Endometrial microvascular endothelial cells (primary cell): Measurements from ENCODE around the gene PTGDS. TPM values are rescaled to one million over a fixed set of nuclear protein-coding genes. Genes with fewer than 3 reads are reported as not detected.

ENCODE experiments used
- in situ Hi-C: cut with HindIII; loops from 2 replicates; pipeline ENCODE4 v1.10.0; 2017; ENCODE audit warnings: low sequenced_read_pairs, low pct_unique_long_range_greater_than_20kb; ENCODE audit errors: inconsistent ontology term
- total RNA-seq: library from RNA; depleted of rRNA; stranded (reverse); fragments of >200 nt; gene quantifications from one replicate; pipeline ENCODE4 v1.2.3, GENCODE V29; 2015; ENCODE audit errors: inconsistent ontology term

PTGDS gene
- total RNA-seq: not detected

DNA sequence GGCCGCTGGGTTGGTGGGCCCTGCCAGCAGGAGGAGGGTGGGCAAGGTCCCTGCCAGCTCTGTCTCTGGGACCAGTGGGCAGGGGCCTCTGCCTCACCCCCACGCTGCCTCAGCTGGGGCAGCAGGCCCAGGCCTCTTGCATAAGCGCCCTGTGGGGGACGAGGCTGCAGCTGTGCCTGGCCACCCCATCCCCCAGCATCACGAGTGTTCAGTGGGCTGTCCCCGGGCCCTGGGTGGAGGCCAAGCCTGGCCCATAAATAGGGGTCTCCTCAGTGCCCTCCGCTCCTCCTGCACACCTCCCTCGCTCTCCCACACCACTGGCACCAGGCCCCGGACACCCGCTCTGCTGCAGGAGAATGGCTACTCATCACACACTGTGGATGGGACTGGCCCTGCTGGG lies at the start of gene PTGDS:
TSS of gene PTGDS (plus strand) at position 282 of the 400 bp plus-strand sequence. CDS start at position 357, 75 bp downstream.
- in situ Hi-C loops: no loop called here

DNA sequence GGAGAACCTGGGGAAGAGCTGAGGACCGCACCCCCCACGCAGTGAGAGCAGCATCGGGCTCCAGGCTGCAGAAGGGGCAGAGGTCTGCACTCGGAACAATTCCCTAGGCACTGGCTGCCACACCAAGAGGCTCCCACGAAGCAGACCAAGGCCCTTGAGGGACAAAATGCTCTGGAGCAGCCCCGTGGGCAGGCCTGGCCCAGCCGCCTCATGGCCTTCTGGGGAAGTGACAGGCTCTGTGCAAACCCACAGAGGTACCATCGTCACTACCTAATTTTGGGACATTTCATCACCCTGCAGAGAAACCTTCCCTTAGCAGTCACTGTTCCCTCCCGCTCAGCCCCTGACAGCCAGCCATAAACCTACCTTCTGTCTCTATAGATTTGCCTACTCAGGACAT lies 48.7 kb upstream of the PTGDS start:
- in situ Hi-C loops: loop anchor here (25.0 kb wide), 1 partner anchor 234 kb away; the partner anchor contains the start of genes LRRC26 and TMEM210

DNA sequence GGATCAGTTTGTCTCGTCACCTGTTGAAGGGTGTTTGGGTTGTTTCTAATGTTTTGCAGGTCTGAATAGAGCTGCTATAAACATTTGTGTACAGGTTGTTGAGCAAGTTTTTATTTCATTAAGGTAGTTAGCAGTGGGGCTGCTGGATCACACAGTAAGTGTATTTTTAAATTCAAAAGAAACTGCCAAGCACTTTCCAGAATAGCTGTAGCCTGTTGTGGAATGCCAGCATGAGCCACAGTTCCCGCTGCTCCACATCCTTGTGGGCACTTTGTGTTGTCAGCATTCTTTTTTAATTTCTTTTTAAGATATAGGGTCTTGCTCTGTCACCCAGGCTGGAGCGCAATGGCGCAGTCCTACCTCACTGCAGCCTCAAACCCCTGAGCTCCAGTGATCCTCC lies 47.3 kb upstream of the PTGDS start:
- in situ Hi-C loops: loop anchor here (25.0 kb wide), 1 partner anchor 232 kb away; the partner anchor contains the start of genes LRRC26 and TMEM210

DNA sequence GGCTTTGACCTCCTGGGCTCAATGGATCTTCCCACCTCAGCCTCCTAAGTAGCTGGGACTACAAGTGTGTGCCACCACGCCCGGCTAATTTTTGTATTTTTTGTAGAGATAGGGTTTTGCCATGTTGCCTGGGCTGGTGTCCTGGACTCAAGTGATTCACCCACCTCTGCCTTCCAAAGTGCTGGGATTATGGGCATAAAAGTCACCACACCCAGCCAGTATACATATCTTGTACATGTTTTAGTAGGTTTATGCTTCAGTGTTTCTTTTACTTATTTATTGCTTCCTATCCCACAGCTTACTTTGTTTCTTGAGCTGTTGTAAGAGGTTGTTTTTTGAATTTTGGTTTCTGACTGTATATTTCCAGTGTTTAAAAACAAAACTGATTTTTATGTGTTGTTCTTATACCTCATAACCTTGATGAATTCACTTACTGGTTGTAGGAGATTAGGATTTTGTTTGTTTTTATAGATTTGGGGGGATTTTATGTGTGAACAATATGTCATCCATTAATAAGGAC lies 45.6 kb upstream of the PTGDS start:
- in situ Hi-C loops: loop anchor here (25.0 kb wide), 1 partner anchor 231 kb away; the partner anchor contains the start of genes LRRC26 and TMEM210

DNA sequence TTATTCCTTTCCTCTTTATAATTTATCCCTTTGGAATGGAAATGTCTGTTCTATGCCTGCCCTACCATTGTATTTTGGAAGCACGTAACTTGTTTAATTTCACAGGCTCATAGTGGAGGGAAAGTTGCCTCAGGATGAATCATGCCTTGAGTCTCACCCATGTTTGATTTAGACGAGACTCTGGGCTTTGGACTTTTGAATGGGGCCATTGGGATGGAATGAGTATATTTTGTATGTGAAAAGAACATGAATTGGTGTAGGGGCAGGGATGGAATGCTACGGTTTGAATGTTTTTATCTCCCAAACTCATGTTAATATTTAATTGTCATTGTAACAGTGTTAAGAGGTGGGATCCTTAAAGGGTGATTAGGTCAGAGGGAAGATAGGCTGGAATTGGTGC lies 43.0 kb upstream of the PTGDS start:
- in situ Hi-C loops: loop anchor here (25.0 kb wide), 1 partner anchor 228 kb away; the partner anchor contains the start of genes LRRC26 and TMEM210

DNA sequence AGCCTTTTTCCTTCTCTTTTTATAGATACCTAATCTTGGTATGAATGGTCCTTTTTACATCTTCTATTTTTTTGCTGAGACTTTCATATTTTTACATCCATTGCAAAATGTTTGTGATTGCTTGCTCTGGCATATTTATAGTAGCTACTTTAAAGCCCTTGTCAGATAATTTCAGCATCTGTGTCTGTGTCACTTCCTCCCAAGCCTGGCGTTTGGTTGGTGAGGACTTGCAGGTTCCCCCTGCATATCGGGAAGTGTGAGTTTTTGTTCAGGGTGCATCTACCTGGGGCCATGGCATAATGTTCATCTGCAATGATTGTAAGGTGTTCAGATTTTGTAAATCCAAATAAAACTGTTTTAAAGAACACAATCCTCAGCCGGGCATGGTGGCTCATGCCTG lies 41.7 kb upstream of the PTGDS start:
- in situ Hi-C loops: loop anchor here (25.0 kb wide), 1 partner anchor 227 kb away; the partner anchor contains the start of genes LRRC26 and TMEM210

DNA sequence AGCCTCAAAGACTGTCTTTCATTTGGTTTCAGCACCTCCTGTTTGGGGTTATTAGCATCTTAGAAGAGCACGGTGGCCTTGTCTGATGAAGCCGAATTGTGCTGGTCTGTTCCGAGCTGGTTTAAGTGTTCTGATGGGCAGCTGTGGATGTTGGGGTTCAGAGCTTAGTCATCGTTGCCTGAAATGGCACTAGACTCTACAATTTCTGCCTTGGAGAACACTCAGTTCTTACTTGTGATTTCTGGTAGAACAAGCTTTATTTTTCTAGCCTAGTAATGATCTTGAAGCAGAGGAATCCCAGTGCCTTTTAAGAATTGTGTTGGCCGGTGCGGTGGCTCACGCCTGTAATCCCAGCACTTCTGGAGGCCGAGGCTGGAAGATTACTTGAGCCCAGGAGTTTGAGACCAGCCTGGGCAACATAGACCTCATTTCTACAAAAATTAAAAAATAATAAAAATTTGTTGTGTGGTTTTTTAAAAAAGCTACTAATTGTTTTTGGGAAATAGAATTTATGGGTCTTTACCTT lies 40.6 kb upstream of the PTGDS start:
- in situ Hi-C loops: loop anchor here (25.0 kb wide), 1 partner anchor 226 kb away; the partner anchor contains the start of genes LRRC26 and TMEM210

DNA sequence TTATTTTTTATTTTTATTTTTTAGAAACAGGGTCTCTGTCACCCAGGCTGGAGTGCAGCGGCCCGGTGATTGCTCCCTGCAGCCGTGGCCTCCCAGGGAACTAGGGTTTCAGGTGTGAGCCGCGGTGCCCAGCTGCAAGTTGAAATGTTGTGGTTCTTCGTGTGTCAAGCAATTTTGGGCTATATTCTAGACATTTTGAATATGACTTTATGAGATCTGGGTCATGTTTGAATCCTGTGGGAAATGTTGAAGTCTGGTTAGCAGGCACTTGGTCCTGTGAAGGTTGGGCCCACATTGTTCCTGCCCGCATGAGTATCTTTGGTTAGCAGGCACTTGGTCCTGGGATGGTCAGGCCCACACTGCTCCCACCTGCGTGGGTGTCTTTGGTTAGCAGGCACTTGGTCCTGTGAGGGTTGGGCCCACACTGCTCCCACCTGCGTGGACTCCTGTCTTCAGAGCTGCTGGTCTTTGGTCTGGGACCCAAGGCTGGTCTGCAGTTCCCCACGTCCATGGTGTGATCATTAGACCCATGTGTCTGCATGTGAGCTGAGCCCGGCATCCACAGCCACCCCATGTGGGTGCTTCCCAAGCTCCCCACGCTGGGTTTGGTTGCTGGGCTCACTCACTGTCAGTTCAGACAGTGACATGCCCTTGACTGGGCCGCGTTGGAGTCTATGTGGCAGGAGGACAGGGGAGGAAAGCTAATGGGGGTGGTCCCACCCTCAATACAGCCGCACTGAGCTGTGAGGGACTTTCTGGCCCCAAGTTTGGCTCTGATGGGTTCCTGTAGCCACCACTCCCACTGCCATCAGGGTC lies 39.9 kb upstream of the PTGDS start:
- in situ Hi-C loops: loop anchor here (25.0 kb wide), 1 partner anchor 225 kb away; the partner anchor contains the start of genes LRRC26 and TMEM210

DNA sequence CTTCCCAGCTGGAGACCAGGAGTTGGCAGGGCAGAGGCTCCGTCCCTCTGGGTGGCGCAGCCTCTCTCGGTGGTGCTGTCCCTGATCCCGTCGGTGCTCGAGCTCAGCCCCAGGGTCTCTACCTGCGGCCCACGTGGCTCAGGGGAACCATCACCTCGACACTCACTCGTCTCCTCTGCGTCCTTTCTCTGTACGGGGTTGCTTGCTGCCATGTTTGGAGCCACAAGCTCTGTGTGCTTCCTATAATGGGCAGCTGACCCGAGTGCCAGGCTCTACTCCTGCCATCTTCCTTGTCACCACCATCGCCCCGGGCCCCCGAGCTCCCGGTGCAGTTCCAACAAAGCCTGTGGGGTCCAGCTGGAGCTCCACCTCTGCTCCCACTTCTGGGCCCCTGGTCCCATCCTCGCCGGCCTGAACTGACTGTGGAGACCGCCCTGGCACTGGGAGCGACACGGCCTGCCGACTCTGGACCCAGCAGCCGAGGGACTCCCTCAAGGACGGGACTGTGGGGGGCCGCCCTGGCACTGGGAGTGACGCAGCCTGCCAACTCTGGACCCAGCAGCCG lies 37.8 kb upstream of the PTGDS start:
- in situ Hi-C loops: loop anchor here (25.0 kb wide), 1 partner anchor 223 kb away; the partner anchor contains the start of genes LRRC26 and TMEM210

DNA sequence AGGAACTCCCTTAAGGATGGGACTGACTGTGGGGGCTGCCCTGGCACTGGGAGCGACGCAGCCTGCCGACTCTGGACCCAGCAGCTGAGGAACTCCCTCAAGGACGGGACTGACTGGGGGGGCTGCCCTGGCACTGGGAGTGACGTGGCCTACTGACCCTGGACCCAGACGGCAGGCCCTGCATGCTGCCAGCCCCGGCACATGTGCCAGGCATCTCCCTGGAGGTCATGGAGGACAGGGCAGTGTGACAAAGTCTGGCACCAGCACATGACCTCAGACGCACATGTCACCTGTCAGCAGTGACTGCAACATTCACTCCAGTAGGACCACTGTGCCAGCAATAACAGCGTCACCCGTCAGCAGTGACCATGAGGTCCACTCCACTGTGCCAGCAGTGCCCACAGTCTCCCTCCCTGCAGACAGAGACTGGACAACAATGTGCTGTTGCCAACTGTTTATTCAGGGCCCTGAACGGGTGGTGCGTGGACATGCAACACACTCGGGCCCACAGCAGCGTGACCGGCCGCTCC lies 37.2 kb upstream of the PTGDS start:
- in situ Hi-C loops: loop anchor here (25.0 kb wide), 1 partner anchor 222 kb away; the partner anchor contains the start of genes LRRC26 and TMEM210

DNA sequence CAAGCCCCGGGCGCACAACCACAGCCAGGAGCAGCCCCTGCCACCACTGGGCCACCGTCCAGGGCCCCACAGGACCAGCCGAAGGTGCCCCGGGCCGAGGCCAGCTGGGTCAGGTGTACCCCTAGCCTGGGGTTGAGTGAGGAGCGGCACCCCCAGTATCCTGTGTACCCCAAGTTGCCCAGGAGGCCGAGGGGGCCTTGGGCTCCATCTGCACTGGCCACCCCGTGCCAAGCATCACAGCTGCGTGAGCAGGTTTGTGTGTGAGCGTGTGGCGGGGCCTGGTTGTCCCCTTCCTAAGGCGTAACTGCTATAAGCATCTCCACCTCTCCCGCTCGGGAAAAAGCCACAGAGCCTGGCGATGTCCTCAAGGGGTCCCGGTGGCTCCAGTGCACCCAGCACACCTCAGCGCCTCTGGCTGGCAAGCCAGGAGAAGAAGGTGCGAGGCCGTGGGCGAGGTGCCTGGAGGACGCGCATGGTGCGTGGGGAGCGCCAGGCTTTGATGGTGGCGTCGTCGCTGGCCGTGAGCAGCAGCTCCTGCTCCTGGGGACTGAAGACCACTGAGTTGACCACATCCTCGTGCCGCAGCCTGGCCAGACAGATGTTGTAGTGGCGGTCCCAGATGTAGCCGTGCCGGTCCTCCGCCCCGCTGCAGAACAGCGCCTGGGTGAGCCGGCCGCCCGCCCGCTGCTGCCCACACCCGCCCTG lies 36.6 kb upstream of the PTGDS start:
- in situ Hi-C loops: loop anchor here (25.0 kb wide), 1 partner anchor 222 kb away; the partner anchor contains the start of genes LRRC26 and TMEM210

DNA sequence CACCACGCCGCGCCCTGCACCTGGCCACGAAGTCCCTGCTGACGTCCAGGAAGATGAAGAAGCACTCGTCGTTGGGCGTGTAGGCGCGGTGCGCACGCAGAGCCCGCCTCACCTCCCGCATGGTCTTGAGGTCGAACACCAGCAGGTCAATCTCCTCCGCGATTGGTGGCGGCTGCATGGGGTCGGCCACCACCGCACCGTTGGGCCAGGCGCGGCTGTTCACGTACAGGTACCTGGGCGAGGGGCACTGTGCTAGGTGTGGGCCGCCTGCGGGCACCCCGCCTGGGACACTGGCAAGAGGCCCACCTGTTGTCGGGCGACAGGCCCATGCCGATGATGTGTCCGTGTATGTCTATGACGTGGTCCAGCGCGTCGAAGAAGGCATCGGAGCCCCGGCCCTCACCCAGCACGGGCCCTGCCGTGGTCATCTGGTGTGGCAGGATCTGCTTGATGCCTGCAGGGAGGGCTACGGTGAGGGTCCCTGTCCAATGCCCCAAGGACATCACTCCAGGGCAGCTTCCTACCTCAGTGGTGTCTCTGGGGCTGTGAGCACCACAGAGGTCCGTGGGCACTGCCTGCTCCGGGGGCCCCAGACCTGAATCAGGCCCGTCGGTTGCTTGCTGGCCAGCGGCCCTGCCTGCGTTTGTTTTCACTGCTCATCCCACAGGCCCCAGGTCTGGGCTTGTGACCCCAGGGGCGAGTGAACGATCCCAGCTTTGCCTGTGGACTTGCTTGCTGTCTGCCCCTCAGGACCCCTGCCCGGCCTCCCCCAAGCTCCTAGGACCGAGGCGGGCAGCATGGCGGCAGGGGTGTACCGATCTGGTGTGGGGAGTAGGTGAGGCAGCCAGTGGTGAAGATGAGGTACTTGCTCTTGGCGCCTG lies 35.8 kb upstream of the PTGDS start:
- in situ Hi-C loops: loop anchor here (25.0 kb wide), 1 partner anchor 221 kb away; the partner anchor contains the start of genes LRRC26 and TMEM210

DNA sequence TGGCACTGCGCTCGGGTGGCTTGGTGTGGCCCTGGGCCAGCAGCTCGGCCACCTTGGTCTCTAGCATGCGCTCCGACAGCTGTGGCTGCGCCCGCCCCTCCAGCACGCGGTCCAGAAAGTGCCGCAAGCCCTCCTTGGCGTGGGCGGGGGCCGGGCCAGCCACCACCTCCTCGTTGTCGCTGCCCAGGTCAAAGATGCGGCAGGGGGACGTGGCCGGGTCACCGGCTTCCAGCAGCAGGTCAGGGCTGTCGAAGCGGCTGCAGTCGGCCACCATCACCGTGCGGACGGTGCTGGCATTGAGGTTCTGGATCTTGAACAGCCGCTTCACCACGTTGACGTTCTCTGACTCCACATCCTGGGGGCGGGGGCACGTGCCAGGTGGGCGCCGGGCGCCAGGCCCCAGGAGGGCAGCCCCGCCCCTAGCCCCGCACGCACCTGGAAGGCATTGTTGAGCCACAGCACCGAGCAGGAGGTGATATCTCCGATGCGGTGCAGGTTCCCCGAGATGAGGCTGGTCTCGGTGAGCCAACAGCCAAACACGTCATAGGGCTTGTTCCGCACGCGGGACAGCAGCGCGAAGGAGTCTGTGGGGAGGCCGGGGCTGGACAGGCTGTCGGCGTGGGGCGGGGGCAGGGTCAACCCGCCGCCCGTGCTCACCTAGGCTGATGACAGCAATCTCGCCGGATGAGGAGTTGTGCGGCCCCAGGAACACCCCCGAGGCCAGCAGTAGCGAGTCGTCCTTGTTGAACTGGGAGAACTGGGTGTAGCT lies 35.0 kb upstream of the PTGDS start:
- in situ Hi-C loops: loop anchor here (25.0 kb wide), 1 partner anchor 220 kb away; the partner anchor contains the start of genes LRRC26 and TMEM210

DNA sequence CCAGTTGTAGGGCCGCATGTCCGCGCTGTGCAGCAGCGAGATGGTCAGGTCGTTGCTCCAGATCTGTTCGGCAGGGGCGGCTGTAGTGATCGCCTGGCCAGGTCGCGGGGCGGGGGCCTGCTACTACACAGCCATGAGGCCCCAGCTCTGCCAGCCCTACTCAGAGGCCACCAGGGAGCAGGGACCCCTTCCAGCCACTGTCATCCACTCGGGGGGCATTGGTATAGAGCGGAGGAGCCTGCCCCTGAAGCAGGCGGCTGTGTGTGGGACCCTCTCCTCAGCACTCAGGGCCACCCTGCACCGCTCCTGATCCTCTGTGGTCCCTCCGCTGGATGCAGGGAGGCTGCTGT lies 34.4 kb upstream of the PTGDS start:
- in situ Hi-C loops: loop anchor here (25.0 kb wide), 1 partner anchor 219 kb away; the partner anchor contains the start of genes LRRC26 and TMEM210

DNA sequence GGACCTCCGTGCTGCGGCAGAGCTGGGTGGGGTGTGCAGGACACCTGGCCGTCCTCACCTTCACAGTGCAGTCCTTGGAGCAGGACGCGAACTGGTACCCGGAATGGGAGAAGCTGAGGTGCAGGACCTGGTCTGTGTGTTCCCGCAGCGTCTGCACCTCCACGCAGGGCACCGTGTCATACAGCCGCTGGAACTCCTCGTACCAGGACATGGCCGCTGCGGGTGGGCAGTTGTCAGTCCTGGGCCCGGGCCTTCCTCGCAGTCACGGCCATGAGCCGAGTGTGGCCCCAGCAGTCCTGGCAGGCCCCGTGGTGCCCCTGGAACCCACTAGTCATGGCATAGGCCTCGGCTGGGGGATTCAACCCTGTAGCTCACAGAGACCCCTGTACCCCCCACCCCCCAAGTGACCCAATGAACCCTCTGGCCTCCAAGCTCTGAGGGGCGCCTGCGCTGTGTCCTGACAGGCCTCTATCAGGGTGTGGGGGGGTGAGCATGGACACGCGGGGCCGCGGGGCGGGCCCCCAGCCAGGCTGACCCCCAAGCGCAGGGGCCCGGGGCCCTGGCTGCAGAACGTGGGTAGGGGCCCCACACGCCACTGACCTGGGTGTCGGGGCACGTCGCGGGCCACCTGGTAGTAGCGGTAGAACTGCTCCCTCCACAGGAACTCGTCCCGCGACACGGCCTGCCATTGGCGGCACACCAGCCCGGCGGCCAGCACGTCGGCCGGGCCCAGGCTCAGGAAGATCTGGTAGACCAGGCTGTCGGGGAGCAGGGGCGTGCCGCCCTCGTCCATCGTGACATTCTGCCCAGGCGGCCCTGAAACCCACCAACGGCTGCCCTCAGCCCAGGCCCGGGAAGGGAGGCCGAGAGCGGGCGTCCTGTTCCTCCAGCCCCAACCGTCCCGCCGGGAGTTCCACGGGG lies 33.8 kb upstream of the PTGDS start:
- in situ Hi-C loops: loop anchor here (25.0 kb wide), 1 partner anchor 219 kb away; the partner anchor contains the start of genes LRRC26 and TMEM210
